HG02938 (cell line): Measurements from ENCODE around the gene VSIG10L2.
A peak's percentile ranks its signal among the peaks of the same experiment; 100 is the strongest.
"Not testable (repeated sequence)": the region's sequence is repeated elsewhere in the genome, so short reads cannot be mapped to it uniquely, and the experiment has no call there.

Source experiments
- ATAC-seq: cut with Tn5 transposase; IDR thresholded peaks from one replicate; pipeline ENCODE4 v1.9.1; 2021; ENCODE audit warnings: mild to moderate bottlenecking, moderate library complexity; ENCODE audit not compliant: unreplicated experiment

VSIG10L2 gene

DNA sequence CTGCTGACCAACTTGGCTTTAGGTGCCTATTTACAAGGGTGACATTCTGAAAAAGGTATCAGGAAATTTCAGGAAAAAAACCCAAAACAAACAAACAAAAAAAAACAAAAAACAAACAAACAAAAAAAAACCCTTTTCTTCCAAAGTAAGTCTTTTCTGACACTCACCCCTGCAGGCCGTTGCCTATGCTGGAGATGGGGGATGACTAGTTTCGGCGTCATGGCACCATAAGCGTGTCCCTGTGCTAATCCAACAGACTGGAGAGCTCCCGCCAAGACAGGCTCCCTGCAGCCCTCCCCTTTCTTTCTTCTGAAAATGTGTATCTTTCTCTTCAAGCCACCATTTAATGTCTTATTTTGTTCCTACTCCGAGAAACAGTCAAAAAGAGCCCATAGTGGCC is 13.7 kb downstream of the VSIG10L2 start:
- no peak for ATAC-seq

- no peak for ATAC-seq
These were observed 14.1 kb downstream of the VSIG10L2 start for GRCh38 chr11:125959931-125960330.

GRCh38 chr11:125960771-125961170 is 14.9 kb downstream of the VSIG10L2 start:
- ATAC-seq = no peak

- ATAC-seq = no peak
These were observed 21.7 kb downstream of the VSIG10L2 start for GRCh38 chr11:125967515-125967914.

GRCh38 chr11:125968354-125968753 is 22.5 kb downstream of the VSIG10L2 start:
- no peak for ATAC-seq

DNA sequence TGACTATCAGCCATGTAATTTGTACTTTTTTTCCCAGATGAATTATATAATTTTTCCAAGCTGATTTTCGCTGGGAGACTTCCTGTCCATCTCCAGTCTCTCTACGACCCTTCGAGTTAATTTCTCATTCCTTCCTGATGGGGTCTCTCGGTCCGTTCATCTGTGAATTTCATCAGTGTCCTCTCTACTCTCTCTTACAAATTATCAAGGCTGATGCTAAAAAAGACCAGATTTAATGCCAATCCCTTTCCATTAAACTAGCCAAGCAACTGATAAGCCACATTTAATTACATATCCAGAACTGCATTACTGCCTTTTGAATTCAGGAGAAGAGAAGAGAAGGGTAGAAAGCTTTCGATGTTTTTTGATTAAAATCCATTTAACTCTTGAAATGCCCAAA is 25.8 kb downstream of the VSIG10L2 start:
- no peak for ATAC-seq

GRCh38 chr11:125974284-125974683 is 28.4 kb downstream of the VSIG10L2 start:
- no peak for ATAC-seq

- no peak for ATAC-seq
These were observed 29.8 kb downstream of the VSIG10L2 start for GRCh38 chr11:125975634-125976033.

- ATAC-seq = no peak
These were observed 30.3 kb downstream of the VSIG10L2 start for GRCh38 chr11:125976156-125976555.

DNA sequence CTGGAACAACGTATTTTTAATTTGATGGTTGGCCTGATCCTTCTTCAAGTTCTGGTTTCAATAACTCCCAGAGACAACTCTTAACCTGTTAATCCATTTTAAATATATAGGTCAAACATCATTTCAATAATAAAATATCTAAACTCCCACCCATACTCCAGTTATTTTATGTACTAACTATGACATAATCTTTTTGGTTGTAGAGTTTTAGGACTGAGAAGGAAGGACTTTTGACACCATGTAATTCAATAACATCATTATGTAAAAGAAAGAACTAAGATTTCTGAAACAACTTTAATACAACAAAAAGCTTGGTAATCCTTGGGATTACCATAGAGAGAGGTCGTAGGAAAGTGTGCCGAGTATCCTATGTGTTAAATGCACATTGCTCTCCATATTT is 31.5 kb downstream of the VSIG10L2 start:
- no peak for ATAC-seq

GRCh38 chr11:125978181-125978716 is 32.4 kb downstream of the VSIG10L2 start:
- ATAC-seq = no peak

DNA sequence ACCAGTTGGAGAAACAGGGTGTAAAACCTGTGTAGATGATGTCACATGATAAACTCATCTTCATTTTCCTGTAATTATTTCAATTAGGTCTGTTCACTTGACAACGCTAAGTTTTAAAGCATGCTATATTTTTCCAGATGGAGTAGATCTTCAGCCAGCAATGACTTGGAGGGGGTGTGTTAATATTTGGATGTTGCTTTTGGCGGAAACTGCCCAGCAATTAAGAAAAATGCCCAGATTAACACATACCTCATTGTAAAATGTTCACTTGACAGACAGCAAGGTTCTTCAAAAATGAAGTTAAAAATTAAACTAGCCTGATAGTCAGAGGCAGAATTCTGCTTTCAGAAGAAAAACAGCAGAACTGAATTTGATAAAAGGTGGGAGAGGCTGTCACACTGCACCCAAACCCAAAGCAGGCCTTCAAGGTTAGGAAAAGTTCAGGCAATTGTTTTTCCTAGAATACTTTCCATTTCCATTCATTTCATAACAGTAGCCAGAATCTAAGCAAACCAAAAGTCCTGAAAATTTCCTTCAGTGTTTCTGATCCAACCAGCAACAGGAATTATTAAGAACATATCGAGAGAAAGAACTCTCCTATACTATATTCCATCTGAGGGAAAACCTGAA is 33.0 kb downstream of the VSIG10L2 start:
- ATAC-seq = no peak

DNA sequence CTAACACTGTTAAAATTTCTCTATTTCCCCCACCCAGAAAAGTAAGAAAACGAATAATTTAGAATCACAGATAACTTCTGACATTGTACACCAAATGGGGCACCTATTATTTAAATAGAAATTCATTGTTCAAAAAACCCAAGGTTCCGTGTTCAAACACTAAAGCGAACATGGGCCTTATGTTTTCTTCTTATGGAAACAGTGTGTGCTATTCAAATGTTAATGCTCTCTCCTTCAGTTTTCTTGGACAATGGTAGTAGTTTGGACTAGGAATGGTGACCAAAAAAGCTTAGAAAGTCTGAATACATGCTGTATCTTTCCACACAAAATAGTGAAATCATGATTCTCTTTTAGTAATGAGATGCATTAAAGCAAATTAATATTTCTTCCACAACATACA is 33.7 kb downstream of the VSIG10L2 start:
- ATAC-seq = no peak

GRCh38 chr11:125980436-125980835 is 34.6 kb downstream of the VSIG10L2 start:
- no peak for ATAC-seq

GRCh38 chr11:125982348-125982730 is 36.5 kb downstream of the VSIG10L2 start:
- no peak for ATAC-seq

- ATAC-seq = not testable (repeated sequence)
These were observed 40.1 kb downstream of the VSIG10L2 start for GRCh38 chr11:125985956-125986355.

GRCh38 chr11:125987066-125987641 is 41.3 kb downstream of the VSIG10L2 start:
- ATAC-seq = no peak

- no peak for ATAC-seq
These were observed 44.4 kb downstream of the VSIG10L2 start for GRCh38 chr11:125990244-125990643.

GRCh38 chr11:125992893-125993292 is 47.0 kb downstream of the VSIG10L2 start:
- no peak for ATAC-seq

GRCh38 chr11:125994509-125994908 is 48.7 kb downstream of the VSIG10L2 start:
- ATAC-seq = no peak

GRCh38 chr11:125995313-125995712 is 49.5 kb downstream of the VSIG10L2 start:
- ATAC-seq = peak; percentile 82

DNA sequence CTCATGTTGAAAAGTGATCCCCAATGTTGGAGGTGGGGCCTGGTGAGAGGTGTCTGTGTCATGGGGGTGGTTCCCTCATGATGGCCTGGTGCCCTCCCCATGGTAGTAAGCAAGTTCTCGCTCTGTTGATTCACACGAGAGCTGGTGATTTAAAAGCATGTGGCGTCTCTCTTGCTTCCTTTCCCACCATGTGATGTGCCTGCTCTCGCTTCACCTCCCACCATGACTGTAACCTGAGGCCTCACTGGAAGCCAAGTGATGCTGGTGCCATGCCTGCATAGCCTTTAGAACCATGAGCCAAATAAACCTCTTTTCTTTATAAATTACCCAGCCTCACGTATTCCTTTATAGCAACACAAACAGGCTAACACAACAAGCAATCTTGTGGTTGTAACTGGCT is 52.4 kb downstream of the VSIG10L2 start:
- ATAC-seq = no peak
